HG03460 (cell line): ENCODE measurements around the gene CCN6.

ENCODE experiments used
- ATAC-seq: cut with Tn5 transposase; IDR thresholded peaks from one replicate; pipeline ENCODE4 v1.9.1; 2021; ENCODE audit not compliant: unreplicated experiment

Gene CCN6

GRCh38 chr6:112113431-112113830 lies 59.5 kb downstream of the CCN6 start:
- ATAC-seq = no peak

- no peak for ATAC-seq
Observed at GRCh38 chr6:112113918-112114317, 60.0 kb downstream of the CCN6 start.

GRCh38 chr6:112114577-112115223 lies 60.8 kb downstream of the CCN6 start:
- no peak for ATAC-seq

GRCh38 chr6:112116221-112116620 lies 62.3 kb downstream of the CCN6 start:
- no peak for ATAC-seq

- ATAC-seq = no peak
Observed at GRCh38 chr6:112117554-112117953, 63.6 kb downstream of the CCN6 start.

GRCh38 chr6:112118034-112118433 lies 64.1 kb downstream of the CCN6 start:
- no peak for ATAC-seq
